Activated effector memory CD4-positive, alpha-beta T cell treated with anti-CD3 and anti-CD28 coated beads, Interleukin-2, amount 50 U/mL, for 16 hours (primary cell): ENCODE results near the gene OR11H6.
"Not testable (repeated sequence)": the region's sequence is repeated elsewhere in the genome, so short reads cannot be mapped to it uniquely, and the experiment has no call there.

ENCODE experiments used
- DNase-seq: peaks from one replicate; pipeline ENCODE4 v3.0.0-alpha.2; 2020

The OR11H6 gene

GRCh38 chr14:20264361-20264760, 40.9 kb downstream of the OR11H6 start:
- DNase-seq, result not testable (repeated sequence)

GRCh38 chr14:20274062-20274461, 50.6 kb downstream of the OR11H6 start:
- no peak for DNase-seq
